Measurements from ENCODE around the gene LRRC27. TPM values are rescaled to one million over a fixed set of nuclear protein-coding genes. Genes with fewer than 3 reads are reported as not detected.
A peak's percentile ranks its signal among the peaks of the same experiment; 100 is the strongest.
"Not testable (repeated sequence)": the region's sequence is repeated elsewhere in the genome, so short reads cannot be mapped to it uniquely, and the experiment has no call there.

Gene LRRC27
- total and polyA plus RNA-seq, 8 donors: 11.7 to 35.1 (median 28.3) TPM

- peak in 3 of 4 donors; percentile 65 to 94 (median 70) for DNase-seq
- peak; percentile 91 for ATAC-seq
- not testable (repeated sequence) for H3K27ac ChIP-seq, H3K27me3 ChIP-seq, H3K9me3 ChIP-seq, H3K4me3 ChIP-seq, H3K4me1 ChIP-seq
- peaks cover 0 to 30% of the 10 kb centered on the region in 2 donors for H3K36me3 ChIP-seq
- intact Hi-C loops (cut with DNase I): loop anchor here in 1 of 2 donors (5.0 kb wide), 1 partner anchor 130 kb away; no protein-coding TSS in a partner anchor
- TF ChIP-seq, protein P1, sequence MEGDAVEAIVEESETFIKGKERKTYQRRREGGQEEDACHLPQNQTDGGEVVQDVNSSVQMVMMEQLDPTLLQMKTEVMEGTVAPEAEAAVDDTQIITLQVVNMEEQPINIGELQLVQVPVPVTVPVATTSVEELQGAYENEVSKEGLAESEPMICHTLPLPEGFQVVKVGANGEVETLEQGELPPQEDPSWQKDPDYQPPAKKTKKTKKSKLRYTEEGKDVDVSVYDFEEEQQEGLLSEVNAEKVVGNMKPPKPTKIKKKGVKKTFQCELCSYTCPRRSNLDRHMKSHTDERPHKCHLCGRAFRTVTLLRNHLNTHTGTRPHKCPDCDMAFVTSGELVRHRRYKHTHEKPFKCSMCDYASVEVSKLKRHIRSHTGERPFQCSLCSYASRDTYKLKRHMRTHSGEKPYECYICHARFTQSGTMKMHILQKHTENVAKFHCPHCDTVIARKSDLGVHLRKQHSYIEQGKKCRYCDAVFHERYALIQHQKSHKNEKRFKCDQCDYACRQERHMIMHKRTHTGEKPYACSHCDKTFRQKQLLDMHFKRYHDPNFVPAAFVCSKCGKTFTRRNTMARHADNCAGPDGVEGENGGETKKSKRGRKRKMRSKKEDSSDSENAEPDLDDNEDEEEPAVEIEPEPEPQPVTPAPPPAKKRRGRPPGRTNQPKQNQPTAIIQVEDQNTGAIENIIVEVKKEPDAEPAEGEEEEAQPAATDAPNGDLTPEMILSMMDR (IDR thresholded peaks at IDR 0.05): peak; percentile 73 to 81
Measured at GRCh38 chr10:132352462-132353308, 20.7 kb downstream of the LRRC27 start.

- Histone ChIP-seq H3K4me3 (no peak overlapping the region), H3K27me3 (no peaks in the 10 kb centered on the region), H3K36me3 (peaks cover 0 to 23% of the 10 kb centered on the region in 2 donors), H3K4me1 (peaks cover 0 to 4% of the 10 kb centered on the region in 2 donors), H3K9me3 (no peaks in the 10 kb centered on the region), H3K27ac (no peak overlapping the region)
- intact Hi-C loops (cut with DNase I): loop anchor here in 1 of 2 donors (5.0 kb wide), 1 partner anchor 131 kb away; no protein-coding TSS in a partner anchor
- TF ChIP-seq, protein P1 (IDR thresholded peaks at IDR 0.05): no peak
- DNase-seq (peak in 1 of 4 donors; percentile 73), ATAC-seq (no peak)
Measured at GRCh38 chr10:132353456-132354355, 21.7 kb downstream of the LRRC27 start.

DNA sequence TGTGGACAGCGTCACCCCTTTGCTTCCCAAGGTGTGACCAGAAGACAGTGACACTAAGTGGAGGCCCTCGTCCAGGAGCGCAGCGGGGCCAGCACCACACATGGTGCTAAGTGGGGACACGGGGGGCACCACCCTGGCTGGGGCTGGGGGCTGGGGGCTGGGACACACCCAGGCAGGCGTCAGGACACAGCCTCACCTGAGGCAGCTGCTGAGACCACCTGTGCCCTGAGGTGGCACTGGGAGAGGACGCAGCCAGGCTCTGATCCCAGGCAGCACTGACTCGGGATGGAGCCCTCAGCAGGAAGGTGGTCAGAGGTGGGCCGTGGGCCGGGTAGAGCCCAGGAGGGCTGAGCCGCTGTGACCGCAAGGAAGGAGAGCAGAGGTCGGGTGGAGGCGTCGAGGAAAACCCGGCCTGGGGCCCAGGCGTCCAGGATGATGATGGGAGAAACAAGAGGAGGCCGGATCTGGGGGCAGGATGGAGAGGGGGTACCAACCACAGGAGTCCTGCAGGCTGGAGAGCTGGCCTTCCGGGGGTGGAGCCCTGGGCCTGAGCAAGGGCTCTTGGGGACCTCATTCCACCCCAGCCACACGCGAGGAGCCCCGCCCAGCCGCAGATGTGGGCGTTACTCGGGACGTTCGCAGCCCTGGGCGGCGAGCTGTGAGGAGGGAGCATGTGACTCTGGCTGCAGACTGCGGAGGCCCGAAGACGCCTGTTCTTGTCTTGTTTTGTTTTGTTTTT lies 22.5 kb downstream of the LRRC27 start:
- no peak for ATAC-seq
- TF ChIP-seq, protein P1 (IDR thresholded peaks at IDR 0.05): no peak
- intact Hi-C loops (cut with DNase I): loop anchor here in 1 of 2 donors (5.0 kb wide), 1 partner anchor 132 kb away; no protein-coding TSS in a partner anchor

DNA sequence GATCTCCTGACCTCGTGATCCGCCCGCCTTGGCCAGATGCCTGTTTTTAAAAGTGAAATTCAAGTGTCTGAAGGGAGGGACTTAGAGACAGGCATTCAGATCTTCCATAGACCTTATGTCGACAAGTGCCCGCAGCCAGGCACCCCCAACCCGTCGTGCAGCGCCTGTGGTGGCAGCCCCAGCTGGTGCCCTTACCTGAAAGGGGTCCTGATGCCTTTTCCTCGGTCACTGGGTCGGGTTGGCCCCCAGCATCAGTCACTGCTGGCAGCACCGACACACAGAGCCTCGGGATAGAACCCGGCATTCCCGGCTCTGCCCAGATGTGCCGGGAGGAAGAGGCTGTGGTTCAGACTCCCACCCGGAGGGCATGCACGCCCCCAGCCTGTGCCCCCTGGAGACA lies 23.3 kb downstream of the LRRC27 start:
- ATAC-seq (no peak), DNase-seq (no peak)
- intact Hi-C loops (cut with DNase I): no loop called here
- H3K4me3 ChIP-seq: no peak overlapping the region
- no peaks in the 10 kb centered on the region for H3K27me3 ChIP-seq
- H3K4me1 ChIP-seq: peaks cover 0 to 4% of the 10 kb centered on the region in 2 donors
- TF ChIP-seq, protein P1 (IDR thresholded peaks at IDR 0.05): no peak
- peaks cover 0 to 14% of the 10 kb centered on the region in 2 donors for H3K36me3 ChIP-seq
- no peak overlapping the region for H3K27ac ChIP-seq
- H3K9me3 ChIP-seq: no peaks in the 10 kb centered on the region

More for the DNA sequence above, 22.5 kb downstream of the LRRC27 start:
- Histone ChIP-seq H3K36me3 (peaks cover 0 to 17% of the 10 kb centered on the region in 2 donors), H3K4me3 (no peak overlapping the region), H3K27ac (no peak overlapping the region), H3K4me1 (peaks cover 0 to 4% of the 10 kb centered on the region in 2 donors), H3K27me3 (no peaks in the 10 kb centered on the region), H3K9me3 (no peaks in the 10 kb centered on the region)
- DNase-seq: peak in 1 of 4 donors; percentile 82

Measured in left lung (tissue), 10 donors.